CD8-positive, alpha-beta memory T cell (primary cell): ENCODE data around the gene TRAF4. TPM values are rescaled to one million over a fixed set of nuclear protein-coding genes. Genes with fewer than 3 reads are reported as not detected.

Experiments used
- CTCF ChIA-PET: fragments of 350-600 bp; sonication (Branson Sonifier 250); formaldehyde crosslinking; loops from one replicate; lab custom pipeline; 2021; ENCODE audit warnings: antibody characterized with exemption; lab: Charles Lee
- POLR2A ChIA-PET: fragments of 350-600 bp; sonication (Branson Sonifier 250); formaldehyde crosslinking; loops from one replicate; lab custom pipeline; 2021; ENCODE audit warnings: antibody characterized with exemption; lab: Charles Lee
- DNase-seq, 5 donors: peaks; one replicate each; pipeline versions ENCODE4 v3.0.0 to v3.0.0-alpha.2; 2020 to 2022; ENCODE audit warnings: mixed read lengths in 1 of 5
- H3K27ac ChIP-seq: one replicate; pipeline ENCODE4 v1.7.0; 2013; ENCODE audit warnings: low read depth, mild to moderate bottlenecking, low read length, moderate library complexity
- H3K27me3 ChIP-seq: 2 replicates; pipeline ENCODE4 v1.7.0; 2013; ENCODE audit warnings: low read length, mild to moderate bottlenecking; ENCODE audit not compliant: insufficient read depth, poor library complexity, severe bottlenecking
- H3K36me3 ChIP-seq: 2 replicates; pipeline ENCODE4 v1.7.0; 2013; ENCODE audit warnings: mild to moderate bottlenecking, low read length, moderate library complexity; ENCODE audit not compliant: insufficient read depth
- H3K4me1 ChIP-seq: 2 replicates; pipeline ENCODE4 v1.7.0; 2013; ENCODE audit warnings: mild to moderate bottlenecking, low read length, moderate library complexity; ENCODE audit not compliant: insufficient read depth
- H3K4me3 ChIP-seq: 2 replicates; pipeline ENCODE4 v1.7.0; 2013; ENCODE audit warnings: mild to moderate bottlenecking, low read length
- H3K9me3 ChIP-seq: 2 replicates; pipeline ENCODE4 v1.7.0; 2013; ENCODE audit warnings: mild to moderate bottlenecking, low read length
- H3K27ac Mint-ChIP-seq, 8 donors: one replicate each; pipeline ENCODE4 v1.8.0; 2020 to 2021; ENCODE audit warnings: mixed read lengths in 8 of 8, mild to moderate bottlenecking in 6 of 8, inconsistent platforms in 3 of 8, moderate library complexity in 3 of 8
- H3K27me3 Mint-ChIP-seq, 2 donors: one replicate each; pipeline ENCODE4 v1.8.0; 2020 to 2021; ENCODE audit warnings: mixed read lengths in 2 of 2, mild to moderate bottlenecking in 1 of 2, moderate library complexity in 1 of 2
- H3K36me3 Mint-ChIP-seq, 3 donors: one replicate each; pipeline ENCODE4 v1.8.0; 2020 to 2021; ENCODE audit warnings: mixed read lengths in 3 of 3, inconsistent platforms in 1 of 3, mild to moderate bottlenecking in 1 of 3
- H3K4me1 Mint-ChIP-seq, 3 donors: one replicate each; pipeline ENCODE4 v1.8.0; 2020 to 2021; ENCODE audit warnings: mixed read lengths in 3 of 3, inconsistent platforms in 1 of 3, mild to moderate bottlenecking in 1 of 3
- H3K4me3 Mint-ChIP-seq, 7 donors: one replicate each; pipeline ENCODE4 v1.8.0; 2020 to 2021; ENCODE audit warnings: mixed read lengths in 7 of 7, mild to moderate bottlenecking in 6 of 7, moderate library complexity in 4 of 7, inconsistent platforms in 2 of 7
- H3K9me3 Mint-ChIP-seq, 5 donors: one replicate each; pipeline ENCODE4 v1.8.0; 2020 to 2022; ENCODE audit warnings: mixed read lengths in 5 of 5, mild to moderate bottlenecking in 3 of 5, moderate library complexity in 2 of 5, inconsistent platforms in 1 of 5
- polyA plus RNA-seq: library from polyadenylated mRNA; unstranded; fragments of 300-500 nt; fragmentation: Illumina TruSeq; gene quantifications from one replicate; pipeline ENCODE4 v1.2.3, GENCODE V29; 2021
- total RNA-seq, 2 experiments: library from RNA; stranded (reverse); gene quantifications; one replicate each; pipeline ENCODE4 v1.2.3, GENCODE V29; 2021

TRAF4 gene
- total and polyA plus RNA-seq, 3 experiments from 2014 or later: 2.7 to 182 (median 176) TPM

GRCh38 chr17:28741358-28742349 is 2.2 kb upstream of the TRAF4 start:
- Mint-ChIP-seq H3K27ac (peak overlapping the region in 1 of 8 donors; percentile 36), H3K36me3 (peaks cover 0 to 5% (median 2%) of the 10 kb centered on the region in 3 donors), H3K27me3 (no peaks in the 10 kb centered on the region), H3K9me3 (no peaks in the 10 kb centered on the region), H3K4me1 (peaks cover 12 to 37% (median 22%) of the 10 kb centered on the region in 3 donors), H3K4me3 (no peak overlapping the region)
- Histone ChIP-seq H3K4me1 (peaks cover 43% of the 10 kb centered on the region), H3K27ac (peak overlapping the region; percentile 17), H3K4me3 (no peak overlapping the region), H3K27me3 (no peaks in the 10 kb centered on the region), H3K9me3 (no peaks in the 10 kb centered on the region), H3K36me3 (no peaks in the 10 kb centered on the region)
- POLR2A ChIA-PET: interaction anchor here (0.6 kb wide), 1 partner anchor 13 kb away, joined by 4 read pairs; no protein-coding TSS in a partner anchor
- no peak for DNase-seq
- CTCF ChIA-PET: interaction anchor here (1.5 to 17.0 kb wide), 3 partner anchors 8 to 23 kb away, joined by 6 to 579 read pairs (median 12); partner anchors contain the start of genes NEK8, RPL23A and TLCD1

- H3K9me3 ChIP-seq: no peaks in the 10 kb centered on the region
- peak; percentile 41 to 81 (median 62) for DNase-seq
- POLR2A ChIA-PET: interaction anchor here (0.9 to 9.2 kb wide), 3 partner anchors 17 to 25 kb away, joined by 7 to 128 read pairs (median 9); partner anchors contain the start of genes NEK8, RPL23A and TLCD1
- H3K4me1 ChIP-seq: peaks cover 29% of the 10 kb centered on the region
- H3K36me3 Mint-ChIP-seq: peaks cover 0 to 23% (median 0%) of the 10 kb centered on the region in 3 donors
- peak overlapping the region; percentile 91 for H3K4me3 ChIP-seq
- no peaks in the 10 kb centered on the region for H3K27me3 ChIP-seq
- peak overlapping the region; percentile 88 to 98 (median 92) for H3K27ac Mint-ChIP-seq
- peak overlapping the region; percentile 87 for H3K27ac ChIP-seq
- H3K9me3 Mint-ChIP-seq: no peaks in the 10 kb centered on the region
- CTCF ChIA-PET: interaction anchor here (0.6 to 17.0 kb wide), 7 partner anchors 18 to 199 kb away, joined by 3 to 579 read pairs (median 4); partner anchors contain the start of genes FAM222B, NEK8, RPL23A and TLCD1
- H3K4me3 Mint-ChIP-seq: peak overlapping the region; percentile 86 to 94 (median 89)
- H3K27me3 Mint-ChIP-seq: no peaks in the 10 kb centered on the region
- no peaks in the 10 kb centered on the region for H3K36me3 ChIP-seq
- H3K4me1 Mint-ChIP-seq: peaks cover under 1 to 28% (median 14%) of the 10 kb centered on the region in 3 donors
These were observed 527 bp downstream of the TRAF4 start for GRCh38 chr17:28744104-28744971.

GRCh38 chr17:28744972-28745785 is 1.4 kb downstream of the TRAF4 start:
- peak overlapping the region; percentile 86 to 94 (median 89) for H3K4me3 Mint-ChIP-seq
- Histone ChIP-seq H3K27me3 (no peaks in the 10 kb centered on the region), H3K36me3 (no peaks in the 10 kb centered on the region), H3K4me1 (peaks cover 33% of the 10 kb centered on the region), H3K9me3 (no peaks in the 10 kb centered on the region), H3K4me3 (peak overlapping the region; percentile 91), H3K27ac (peak overlapping the region; percentile 87)
- ChIA-PET POLR2A (interaction anchor here (0.5 to 9.2 kb wide), 3 partner anchors 18 to 111 kb away, joined by 3 to 128 read pairs (median 9); partner anchors contain the start of genes NEK8, RPL23A and TLCD1), CTCF (interaction anchor here (0.6 to 17.0 kb wide), 9 partner anchors 17 to 198 kb away, joined by 3 to 579 read pairs (median 4); partner anchors contain the start of genes FAM222B, NEK8, RPL23A and TLCD1)
- H3K27ac Mint-ChIP-seq: peak overlapping the region; percentile 88 to 98 (median 92)
- H3K4me1 Mint-ChIP-seq: peaks cover 3 to 33% (median 17%) of the 10 kb centered on the region in 3 donors
- peaks cover 0 to 26% (median 0%) of the 10 kb centered on the region in 3 donors for H3K36me3 Mint-ChIP-seq
- peak in 1 of 5 donors; percentile 33 for DNase-seq
- H3K9me3 Mint-ChIP-seq: no peaks in the 10 kb centered on the region
- no peaks in the 10 kb centered on the region for H3K27me3 Mint-ChIP-seq

- H3K4me3 Mint-ChIP-seq: peak overlapping the region in 6 of 7 donors; percentile 41 to 92 (median 62)
- peaks cover 3 to 34% (median 17%) of the 10 kb centered on the region in 3 donors for H3K4me1 Mint-ChIP-seq
These were observed 2.1 kb downstream of the TRAF4 start for GRCh38 chr17:28745786-28746411.

GRCh38 chr17:28746611-28747050 is 2.8 kb downstream of the TRAF4 start:
- Mint-ChIP-seq H3K27me3 (no peaks in the 10 kb centered on the region), H3K4me3 (peak overlapping the region in 5 of 7 donors; percentile 40 to 56 (median 46)), H3K9me3 (no peaks in the 10 kb centered on the region), H3K27ac (peak overlapping the region; percentile 50 to 88 (median 77)), H3K36me3 (peaks cover 0 to 26% (median 0%) of the 10 kb centered on the region in 3 donors), H3K4me1 (peaks cover 3 to 34% (median 17%) of the 10 kb centered on the region in 3 donors)
- POLR2A ChIA-PET: interaction anchor here (1.3 to 9.2 kb wide), 2 partner anchors 19 to 35 kb away, joined by 3 to 128 read pairs; partner anchors contain the start of genes NEK8, PROCA1 and TLCD1
- DNase-seq: no peak
- Histone ChIP-seq H3K9me3 (no peaks in the 10 kb centered on the region), H3K4me1 (peaks cover 36% of the 10 kb centered on the region), H3K36me3 (no peaks in the 10 kb centered on the region), H3K27me3 (no peaks in the 10 kb centered on the region), H3K27ac (peak overlapping the region; percentile 87), H3K4me3 (no peak overlapping the region)
- CTCF ChIA-PET: interaction anchor here (1.0 to 17.0 kb wide), 4 partner anchors 17 to 156 kb away, joined by 3 to 579 read pairs (median 6); partner anchors contain the start of genes NEK8, RPL23A and TLCD1

More at GRCh38 chr17:28745786-28746411, 2.1 kb downstream of the TRAF4 start:
- peaks cover 36% of the 10 kb centered on the region for H3K4me1 ChIP-seq
- H3K36me3 Mint-ChIP-seq: peaks cover 0 to 26% (median 0%) of the 10 kb centered on the region in 3 donors
- no peaks in the 10 kb centered on the region for H3K27me3 ChIP-seq
- no peaks in the 10 kb centered on the region for H3K9me3 Mint-ChIP-seq
- no peaks in the 10 kb centered on the region for H3K36me3 ChIP-seq
- H3K27me3 Mint-ChIP-seq: no peaks in the 10 kb centered on the region
- POLR2A ChIA-PET: interaction anchor here (0.5 to 9.2 kb wide), 2 partner anchors 18 to 110 kb away, joined by 3 to 128 read pairs; partner anchors contain the start of genes NEK8 and TLCD1
- H3K27ac Mint-ChIP-seq: peak overlapping the region in 7 of 8 donors; percentile 64 to 89 (median 83)
- H3K9me3 ChIP-seq: no peaks in the 10 kb centered on the region
- H3K27ac ChIP-seq: peak overlapping the region; percentile 87
- DNase-seq: no peak
- CTCF ChIA-PET: interaction anchor here (1.0 to 17.0 kb wide), 6 partner anchors 18 to 157 kb away, joined by 3 to 579 read pairs (median 4); partner anchors contain the start of genes FAM222B, NEK8, RPL23A and TLCD1
- H3K4me3 ChIP-seq: no peak overlapping the region
